Measurements from ENCODE around the gene ENTPD3.
"Not testable (repeated sequence)": the region's sequence is repeated elsewhere in the genome, so short reads cannot be mapped to it uniquely, and the experiment has no call there.

Gene ENTPD3

DNA sequence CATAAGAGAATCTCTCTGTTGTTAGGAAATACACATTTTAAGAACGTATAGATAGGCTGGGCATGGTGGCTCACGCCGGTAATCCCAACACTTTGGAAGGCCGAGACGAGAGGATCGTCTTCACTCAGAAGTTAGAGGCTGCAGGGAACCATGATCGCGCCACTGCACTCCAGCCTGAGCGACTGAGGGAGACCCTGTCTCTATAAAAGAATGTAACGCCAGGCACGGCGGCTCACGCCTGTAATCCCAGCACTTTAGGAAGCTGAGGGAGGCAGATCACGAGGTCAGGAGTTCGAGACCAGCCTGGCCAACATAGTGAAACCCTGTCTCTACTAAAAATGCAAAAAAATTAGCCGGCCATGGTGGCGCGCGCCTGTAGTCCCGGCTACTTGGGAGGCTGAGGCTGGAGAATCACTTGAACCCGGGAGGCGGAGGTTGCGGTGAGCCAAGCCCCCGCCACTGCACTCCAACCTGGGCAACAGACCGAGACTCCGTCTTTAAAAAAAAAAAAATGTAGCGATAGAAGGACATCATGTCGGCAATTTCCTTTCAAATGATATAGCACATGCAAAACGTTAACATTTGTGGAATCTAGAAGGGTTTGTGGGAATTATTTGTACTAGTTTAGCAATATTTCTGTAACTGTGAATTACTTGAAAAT lies 69.4 kb downstream of the ENTPD3 start:
- H3K4me3 ChIP-seq (ENCODE audit: control insufficient read depth, low read depth, low read length), result peak overlapping the region; percentile 96
- TF ChIP-seq, protein P1, sequence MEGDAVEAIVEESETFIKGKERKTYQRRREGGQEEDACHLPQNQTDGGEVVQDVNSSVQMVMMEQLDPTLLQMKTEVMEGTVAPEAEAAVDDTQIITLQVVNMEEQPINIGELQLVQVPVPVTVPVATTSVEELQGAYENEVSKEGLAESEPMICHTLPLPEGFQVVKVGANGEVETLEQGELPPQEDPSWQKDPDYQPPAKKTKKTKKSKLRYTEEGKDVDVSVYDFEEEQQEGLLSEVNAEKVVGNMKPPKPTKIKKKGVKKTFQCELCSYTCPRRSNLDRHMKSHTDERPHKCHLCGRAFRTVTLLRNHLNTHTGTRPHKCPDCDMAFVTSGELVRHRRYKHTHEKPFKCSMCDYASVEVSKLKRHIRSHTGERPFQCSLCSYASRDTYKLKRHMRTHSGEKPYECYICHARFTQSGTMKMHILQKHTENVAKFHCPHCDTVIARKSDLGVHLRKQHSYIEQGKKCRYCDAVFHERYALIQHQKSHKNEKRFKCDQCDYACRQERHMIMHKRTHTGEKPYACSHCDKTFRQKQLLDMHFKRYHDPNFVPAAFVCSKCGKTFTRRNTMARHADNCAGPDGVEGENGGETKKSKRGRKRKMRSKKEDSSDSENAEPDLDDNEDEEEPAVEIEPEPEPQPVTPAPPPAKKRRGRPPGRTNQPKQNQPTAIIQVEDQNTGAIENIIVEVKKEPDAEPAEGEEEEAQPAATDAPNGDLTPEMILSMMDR (conservative IDR thresholded peaks at IDR 0.05; ENCODE audit: control insufficient read depth, insufficient read depth, low read depth, low read length), result no peak
- DNase-seq (ENCODE audit: low read depth), result no peak

DNA sequence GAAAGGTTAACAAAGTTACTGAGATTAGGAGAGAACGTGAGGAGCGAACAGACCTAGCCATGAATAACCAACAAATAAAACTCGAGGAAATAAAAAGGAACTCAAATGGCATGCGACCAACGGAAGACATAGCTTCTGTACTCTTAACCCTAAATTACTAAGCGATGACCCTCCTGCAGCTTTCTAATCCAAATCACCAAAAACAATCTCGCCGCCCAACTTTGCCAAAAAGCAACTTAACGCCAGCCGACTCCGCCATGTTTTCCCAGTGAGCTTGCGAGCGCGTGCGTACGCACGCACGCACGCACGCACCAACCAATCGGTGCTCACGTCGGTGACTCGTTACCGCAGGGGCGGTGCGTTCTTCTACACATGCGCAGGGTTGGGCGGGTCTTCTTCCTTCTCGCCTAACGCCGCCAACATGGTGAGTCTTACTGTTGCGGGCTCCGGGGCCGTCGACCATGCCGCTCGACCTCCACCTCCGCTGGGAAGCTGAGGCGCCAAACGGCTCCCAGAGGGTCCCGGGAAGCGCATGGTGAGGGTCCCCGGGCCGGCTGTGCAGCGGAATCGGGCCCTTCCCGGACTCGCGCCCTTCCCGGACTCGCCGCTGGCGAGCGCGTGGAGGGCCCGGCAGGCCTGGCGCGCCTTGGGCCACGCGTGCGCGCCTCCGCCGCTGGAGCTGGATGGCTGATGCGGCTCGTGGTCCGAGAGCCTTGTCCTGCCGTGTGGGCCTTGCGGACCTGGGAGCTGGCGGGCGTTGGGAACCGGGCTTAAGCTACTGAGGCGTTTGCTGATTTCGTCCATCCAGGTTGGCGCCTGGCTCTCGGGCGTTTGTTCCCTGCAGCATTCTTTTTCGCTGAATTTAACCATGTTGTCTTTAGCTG lies 70.2 kb downstream of the ENTPD3 start, which contains the start of gene RPL14:
Gene RPL14 (plus strand): TSS at position 400 of the 884 bp plus-strand sequence. CDS start 133 bp downstream, at position 533.
- peak within 1 kb of the TSS; percentile 96 for H3K4me3 ChIP-seq (ENCODE audit: control insufficient read depth, low read depth, low read length)
- TF ChIP-seq, protein P1 (conservative IDR thresholded peaks at IDR 0.05; ENCODE audit: control insufficient read depth, insufficient read depth, low read depth, low read length), result no peak
- peak; percentile 96 for DNase-seq (ENCODE audit: low read depth)

DNA sequence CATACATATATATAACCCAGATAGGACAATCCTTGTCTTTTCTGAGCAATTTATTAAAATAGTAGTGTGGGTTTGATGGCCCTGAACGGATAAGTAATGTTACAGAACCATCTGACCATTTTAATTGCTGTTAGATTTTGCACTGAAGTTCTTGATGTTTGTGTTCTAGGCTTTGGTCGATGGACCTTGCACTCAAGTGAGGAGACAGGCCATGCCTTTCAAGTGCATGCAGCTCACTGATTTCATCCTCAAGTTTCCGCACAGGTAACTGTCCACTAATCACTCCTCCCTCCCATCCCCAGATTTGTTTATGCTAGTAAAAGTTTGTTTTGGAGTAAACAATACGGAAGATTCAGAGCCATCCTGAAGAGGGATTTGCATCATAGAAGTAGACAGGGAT lies 71.5 kb downstream of the ENTPD3 start:
- TF ChIP-seq, protein P1 (conservative IDR thresholded peaks at IDR 0.05; ENCODE audit: control insufficient read depth, insufficient read depth, low read depth, low read length), result no peak
- DNase-seq (ENCODE audit: low read depth), result no peak
- H3K4me3 ChIP-seq (ENCODE audit: control insufficient read depth, low read depth, low read length), result peak overlapping the region; percentile 96

DNA sequence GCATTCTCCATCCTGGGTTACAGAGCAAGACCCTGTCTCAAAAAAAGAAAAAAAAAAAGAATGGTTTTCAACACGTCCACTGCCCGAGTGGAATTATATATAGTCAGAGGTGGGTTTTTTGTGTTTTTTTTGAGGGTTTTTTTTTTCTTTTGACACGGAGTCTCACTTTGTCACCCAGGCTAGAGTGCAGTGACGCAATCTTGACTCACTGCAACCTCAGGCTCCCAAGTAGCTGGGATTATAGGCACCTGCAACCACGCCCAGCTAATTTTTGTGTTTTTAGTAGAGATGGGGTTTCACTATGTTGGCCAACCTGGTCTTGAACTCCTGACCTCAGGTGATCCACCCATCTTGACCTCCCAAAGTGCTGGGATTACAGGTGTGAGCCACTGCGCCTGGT lies 73.5 kb downstream of the ENTPD3 start:
- DNase-seq (ENCODE audit: low read depth); H3K4me3 ChIP-seq (ENCODE audit: control insufficient read depth, low read depth, low read length): not testable (repeated sequence)

DNA sequence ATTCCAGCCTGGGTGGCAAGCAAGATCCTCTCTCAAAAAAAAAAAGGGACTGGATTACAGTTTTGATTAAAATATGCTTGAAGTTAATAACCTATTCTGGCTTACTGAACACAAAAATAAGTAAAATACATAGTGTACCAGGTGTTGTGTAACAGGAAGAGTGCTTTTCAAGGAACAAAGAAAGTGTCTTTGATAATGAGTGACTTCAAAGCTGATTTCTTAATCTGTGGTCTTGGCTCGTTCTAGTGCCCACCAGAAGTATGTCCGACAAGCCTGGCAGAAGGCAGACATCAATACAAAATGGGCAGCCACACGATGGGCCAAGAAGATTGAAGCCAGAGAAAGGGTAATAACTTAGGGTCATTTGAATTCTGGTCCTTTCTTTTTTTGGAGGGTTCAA lies 74.2 kb downstream of the ENTPD3 start:
- H3K4me3 ChIP-seq (ENCODE audit: control insufficient read depth, low read depth, low read length), result no peak overlapping the region

DNA sequence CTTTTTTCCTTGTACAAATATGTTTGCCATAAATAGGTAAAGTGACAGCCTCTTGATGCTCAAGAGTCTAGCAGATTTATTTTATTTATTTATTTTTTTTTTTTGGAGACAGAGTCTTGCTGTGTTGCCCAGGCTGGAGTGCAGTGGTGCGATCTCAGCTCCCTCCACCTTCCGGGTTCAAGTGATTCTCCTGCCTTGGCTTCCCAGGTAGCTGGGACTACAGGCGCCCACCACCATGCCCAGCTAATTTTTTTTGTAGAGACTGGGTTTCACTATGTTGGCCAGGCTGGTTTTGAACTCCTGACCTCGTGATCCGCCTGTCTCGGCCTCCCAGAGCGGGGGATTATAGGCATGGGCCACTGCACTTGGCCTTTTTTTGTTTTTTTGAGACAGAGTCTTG lies 75.9 kb downstream of the ENTPD3 start:
- DNase-seq (ENCODE audit: low read depth); H3K4me3 ChIP-seq (ENCODE audit: control insufficient read depth, low read depth, low read length): not testable (repeated sequence)

More for the DNA sequence above, 74.2 kb downstream of the ENTPD3 start:
- TF ChIP-seq, protein P1 (conservative IDR thresholded peaks at IDR 0.05; ENCODE audit: control insufficient read depth, insufficient read depth, low read depth, low read length), result no peak
- DNase-seq (ENCODE audit: low read depth), result no peak

DNA sequence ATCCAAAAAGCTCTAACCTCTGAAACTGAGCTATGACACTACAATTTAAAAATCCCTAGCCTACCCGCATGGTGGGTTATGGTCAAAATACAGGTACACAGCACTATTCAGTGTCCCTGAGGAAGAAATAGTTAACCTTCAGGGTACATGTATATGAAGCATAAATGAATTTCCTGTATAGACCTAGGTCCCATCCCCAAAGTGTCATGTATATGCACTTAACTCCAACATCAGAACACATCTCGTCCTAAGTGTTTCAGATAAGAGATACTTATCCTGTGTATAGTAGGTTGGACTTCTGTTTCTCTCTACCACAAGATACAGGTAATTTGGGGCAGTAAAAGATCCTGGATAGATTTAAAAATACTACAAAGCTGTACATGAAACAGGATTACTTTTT lies 76.6 kb downstream of the ENTPD3 start:
- DNase-seq (ENCODE audit: low read depth), result no peak
- TF ChIP-seq, protein P1 (conservative IDR thresholded peaks at IDR 0.05; ENCODE audit: control insufficient read depth, insufficient read depth, low read depth, low read length), result no peak
- no peak overlapping the region for H3K4me3 ChIP-seq (ENCODE audit: control insufficient read depth, low read depth, low read length)
